Activated CD4-positive, alpha-beta T cell treated with anti-CD3 and anti-CD28 coated beads for 36 hours (primary cell): Measurements from ENCODE around the gene TEDC2. TPM values are rescaled to one million over a fixed set of nuclear protein-coding genes. Genes with fewer than 3 reads are reported as not detected.

Experiments
- ATAC-seq: fragments of 200-7000 bp; cut with Tn5 transposase; one replicate; pipeline ENCODE4 v1.10.0; 2021; ENCODE audit warnings: mild to moderate bottlenecking, moderate library complexity
- CTCF ChIA-PET: fragments of 350-600 bp; sonication (Branson Sonifier 250); formaldehyde crosslinking; loops from one replicate; lab custom pipeline; 2021; ENCODE audit warnings: antibody characterized with exemption; lab: Charles Lee
- POLR2A ChIA-PET: fragments of 350-600 bp; sonication (Branson Sonifier 250); formaldehyde crosslinking; loops from one replicate; lab custom pipeline; 2021; ENCODE audit warnings: antibody characterized with exemption, inconsistent platforms; lab: Charles Lee
- DNase-seq: peaks from one replicate; pipeline ENCODE4 v3.0.0-alpha.2; 2020
- H3K27ac Mint-ChIP-seq: one replicate; pipeline ENCODE4 v1.8.0; 2021; ENCODE audit warnings: mixed read lengths
- H3K27me3 Mint-ChIP-seq: one replicate; pipeline ENCODE4 v1.8.0; 2021; ENCODE audit warnings: mixed read lengths
- H3K36me3 Mint-ChIP-seq: one replicate; pipeline ENCODE4 v1.8.0; 2021; ENCODE audit warnings: low read depth, mixed read lengths
- H3K4me1 Mint-ChIP-seq: one replicate; pipeline ENCODE4 v1.8.0; 2021; ENCODE audit warnings: mixed read lengths
- H3K4me3 Mint-ChIP-seq: one replicate; pipeline ENCODE4 v1.8.0; 2021; ENCODE audit warnings: mild to moderate bottlenecking, moderate library complexity, mixed read lengths
- H3K9me3 Mint-ChIP-seq: one replicate; pipeline ENCODE4 v1.8.0; 2021; ENCODE audit warnings: low read depth, mixed read lengths
- intact Hi-C, 2 experiments: fragments of 100-400 bp; cut with DNase I in 1 of 2; cut with micrococcal nuclease in 1 of 2; formaldehyde crosslinking; loops; one replicate each; pipeline versions ENCODE4 v1.14.2 to v1.15.1; 2022 to 2024; cut with DNase I, micrococcal nuclease
- total RNA-seq, 2 experiments: library from RNA; stranded (reverse); gene quantifications; one replicate each; pipeline ENCODE4 v1.2.3, GENCODE V29; 2021

Gene TEDC2
- total RNA-seq, 2 experiments from 2014 or later: 21.0 to 23.1 TPM

- Mint-ChIP-seq H3K4me1 (peaks cover 14% of the 10 kb centered on the region), H3K36me3 (peaks cover 2% of the 10 kb centered on the region), H3K27me3 (no peaks in the 10 kb centered on the region), H3K4me3 (no peak overlapping the region), H3K27ac (no peak overlapping the region), H3K9me3 (no peaks in the 10 kb centered on the region)
- ChIA-PET CTCF (interaction anchor here (0.6 to 1.5 kb wide), 3 partner anchors 13 to 236 kb away, joined by 3 to 4 read pairs (median 3); no protein-coding TSS in a partner anchor), POLR2A (no interaction called here)
- ATAC-seq: no peak
- no peak for DNase-seq
- intact Hi-C loops: loop anchor here in 1 of 2 experiments (1.0 to 10.0 kb wide), 5 partner anchors 28 to 463 kb away; partner anchors contain the start of genes ABCA3, CASKIN1, CCNF and NHERF2
Observed at GRCh38 chr16:2487903-2488531, 28.1 kb downstream of the TEDC2 start.

GRCh38 chr16:2489581-2489980 lies 29.7 kb downstream of the TEDC2 start:
- no peaks in the 10 kb centered on the region for H3K9me3 Mint-ChIP-seq
- CTCF ChIA-PET: no interaction called here
- POLR2A ChIA-PET: interaction anchor here (0.6 kb wide), 1 partner anchor 43 kb away, joined by 3 read pairs; no protein-coding TSS in a partner anchor
- H3K27ac Mint-ChIP-seq: no peak overlapping the region
- intact Hi-C loops: loop anchor here in 1 of 2 experiments (5.0 to 10.0 kb wide), 2 partner anchors 292 to 465 kb away; partner anchors contain the start of genes CASKIN1 and NHERF2
- H3K36me3 Mint-ChIP-seq: peaks cover 2% of the 10 kb centered on the region
- H3K4me3 Mint-ChIP-seq: no peak overlapping the region
- no peak for ATAC-seq
- DNase-seq: no peak
- peaks cover 14% of the 10 kb centered on the region for H3K4me1 Mint-ChIP-seq
- no peaks in the 10 kb centered on the region for H3K27me3 Mint-ChIP-seq

GRCh38 chr16:2490190-2491105 lies 30.5 kb downstream of the TEDC2 start:
- peaks cover 14% of the 10 kb centered on the region for H3K4me1 Mint-ChIP-seq
- no peak for ATAC-seq
- DNase-seq: no peak
- CTCF ChIA-PET: no interaction called here
- intact Hi-C loops: no loop called here
- POLR2A ChIA-PET: no interaction called here
- no peaks in the 10 kb centered on the region for H3K9me3 Mint-ChIP-seq
- no peak overlapping the region for H3K27ac Mint-ChIP-seq
- H3K4me3 Mint-ChIP-seq: no peak overlapping the region
- no peaks in the 10 kb centered on the region for H3K27me3 Mint-ChIP-seq
- H3K36me3 Mint-ChIP-seq: peaks cover 2% of the 10 kb centered on the region

- peaks cover 7% of the 10 kb centered on the region for H3K4me1 Mint-ChIP-seq
- H3K27ac Mint-ChIP-seq: no peak overlapping the region
- no peaks in the 10 kb centered on the region for H3K9me3 Mint-ChIP-seq
- no peaks in the 10 kb centered on the region for H3K36me3 Mint-ChIP-seq
- POLR2A ChIA-PET: no interaction called here
- CTCF ChIA-PET: no interaction called here
- ATAC-seq: no peak
- DNase-seq: no peak
- no peak overlapping the region for H3K4me3 Mint-ChIP-seq
- no peaks in the 10 kb centered on the region for H3K27me3 Mint-ChIP-seq
- intact Hi-C loops: no loop called here
Observed at GRCh38 chr16:2492292-2492691, 32.4 kb downstream of the TEDC2 start.

- Mint-ChIP-seq H3K9me3 (no peaks in the 10 kb centered on the region), H3K36me3 (no peaks in the 10 kb centered on the region), H3K4me3 (no peak overlapping the region), H3K27ac (no peak overlapping the region), H3K27me3 (no peaks in the 10 kb centered on the region), H3K4me1 (no peaks in the 10 kb centered on the region)
- no peak for ATAC-seq
- intact Hi-C loops: no loop called here
- no peak for DNase-seq
- ChIA-PET CTCF (interaction anchor here (0.6 kb wide), 1 partner anchor 299 kb away, joined by 3 read pairs; no protein-coding TSS in a partner anchor), POLR2A (no interaction called here)
Observed at GRCh38 chr16:2493605-2494004, 33.7 kb downstream of the TEDC2 start.

GRCh38 chr16:2494616-2495015 lies 34.7 kb downstream of the TEDC2 start:
- no peaks in the 10 kb centered on the region for H3K9me3 Mint-ChIP-seq
- H3K36me3 Mint-ChIP-seq: no peaks in the 10 kb centered on the region
- POLR2A ChIA-PET: no interaction called here
- intact Hi-C loops: no loop called here
- DNase-seq: no peak
- H3K27me3 Mint-ChIP-seq: no peaks in the 10 kb centered on the region
- CTCF ChIA-PET: no interaction called here
- no peak for ATAC-seq
- no peaks in the 10 kb centered on the region for H3K4me1 Mint-ChIP-seq
- no peak overlapping the region for H3K4me3 Mint-ChIP-seq
- no peak overlapping the region for H3K27ac Mint-ChIP-seq

- Mint-ChIP-seq H3K4me1 (no peaks in the 10 kb centered on the region), H3K9me3 (no peaks in the 10 kb centered on the region), H3K27me3 (no peaks in the 10 kb centered on the region), H3K36me3 (no peaks in the 10 kb centered on the region), H3K27ac (no peak overlapping the region), H3K4me3 (no peak overlapping the region)
- CTCF ChIA-PET: no interaction called here
- DNase-seq (no peak), ATAC-seq (no peak)
- intact Hi-C loops: no loop called here
- POLR2A ChIA-PET: no interaction called here
Observed at GRCh38 chr16:2495041-2495440, 35.1 kb downstream of the TEDC2 start.

- H3K4me3 Mint-ChIP-seq: no peak overlapping the region
- H3K27ac Mint-ChIP-seq: no peak overlapping the region
- H3K9me3 Mint-ChIP-seq: no peaks in the 10 kb centered on the region
- intact Hi-C loops: no loop called here
- ChIA-PET CTCF (interaction anchor here (0.6 kb wide), 1 partner anchor 18 kb away, joined by 3 read pairs; no protein-coding TSS in a partner anchor), POLR2A (interaction anchor here (0.6 kb wide), 1 partner anchor 166 kb away, joined by 3 read pairs; no protein-coding TSS in a partner anchor)
- DNase-seq (no peak), ATAC-seq (no peak)
- no peaks in the 10 kb centered on the region for H3K36me3 Mint-ChIP-seq
- H3K4me1 Mint-ChIP-seq: no peaks in the 10 kb centered on the region
- no peaks in the 10 kb centered on the region for H3K27me3 Mint-ChIP-seq
Observed at GRCh38 chr16:2496223-2497115, 36.6 kb downstream of the TEDC2 start.

- CTCF ChIA-PET: no interaction called here
- intact Hi-C loops: no loop called here
- H3K4me3 Mint-ChIP-seq: no peak overlapping the region
Observed at GRCh38 chr16:2497116-2497630, 37.3 kb downstream of the TEDC2 start.

GRCh38 chr16:2497695-2498484 lies 38.0 kb downstream of the TEDC2 start:
- ChIA-PET POLR2A (interaction anchor here (0.6 kb wide), 1 partner anchor 49 kb away, joined by 3 read pairs; no protein-coding TSS in a partner anchor), CTCF (no interaction called here)
- ATAC-seq: no peak

More at GRCh38 chr16:2497116-2497630, 37.3 kb downstream of the TEDC2 start:
- Mint-ChIP-seq H3K27ac (no peak overlapping the region), H3K4me1 (no peaks in the 10 kb centered on the region), H3K9me3 (no peaks in the 10 kb centered on the region), H3K36me3 (no peaks in the 10 kb centered on the region), H3K27me3 (no peaks in the 10 kb centered on the region)
- DNase-seq (no peak), ATAC-seq (no peak)
- POLR2A ChIA-PET: interaction anchor here (0.6 kb wide), 1 partner anchor 166 kb away, joined by 3 read pairs; no protein-coding TSS in a partner anchor

More at GRCh38 chr16:2497695-2498484, 38.0 kb downstream of the TEDC2 start:
- Mint-ChIP-seq H3K27me3 (no peaks in the 10 kb centered on the region), H3K4me1 (no peaks in the 10 kb centered on the region), H3K9me3 (no peaks in the 10 kb centered on the region), H3K4me3 (no peak overlapping the region), H3K36me3 (no peaks in the 10 kb centered on the region), H3K27ac (no peak overlapping the region)
- intact Hi-C loops: no loop called here
- no peak for DNase-seq
